IPS DF 4.7 (cell line): ENCODE results near the gene PPP1CC.
"Not testable (repeated sequence)": the region's sequence is repeated elsewhere in the genome, so short reads cannot be mapped to it uniquely, and the experiment has no call there.

ENCODE experiments used
- DNase-seq: peaks from one replicate; pipeline ENCODE4 v3.0.0-alpha.2; 2013; ENCODE audit warnings: low spot score; ENCODE audit errors: extremely low read depth

PPP1CC gene

DNA sequence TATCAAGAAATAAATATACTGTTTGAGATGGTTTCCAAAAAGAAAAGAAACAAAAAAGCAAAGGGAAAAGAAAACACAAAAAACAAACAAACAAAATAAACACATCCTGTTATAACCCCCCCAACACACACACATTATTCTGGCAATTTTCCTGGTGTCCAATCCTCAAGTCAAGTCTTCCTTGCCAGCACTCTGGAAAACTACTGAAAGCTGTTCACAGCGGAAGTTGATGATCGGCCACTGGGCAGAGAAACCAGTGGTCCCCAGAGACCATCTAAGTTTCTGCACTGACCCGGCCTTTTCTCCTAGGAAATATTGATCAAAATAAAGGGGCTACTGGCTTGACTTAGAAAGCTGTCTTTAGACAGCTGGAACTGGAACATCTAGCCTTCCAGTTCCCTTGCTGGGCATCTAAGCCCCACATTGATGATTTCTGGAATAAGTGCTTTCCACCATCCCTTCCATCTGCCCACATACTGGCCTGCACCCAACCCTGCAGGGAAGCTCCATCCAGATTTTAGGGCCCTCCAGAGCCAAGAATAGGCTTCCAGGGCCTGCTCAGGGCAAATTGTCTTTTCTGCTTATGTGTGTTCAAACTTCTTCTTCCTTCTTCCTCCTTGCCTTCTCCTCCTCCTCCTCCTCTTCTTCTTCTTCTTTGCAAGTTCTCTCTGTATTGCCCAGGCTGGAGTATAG lies 11.6 kb upstream of the PPP1CC start:
- no peak for DNase-seq

DNA sequence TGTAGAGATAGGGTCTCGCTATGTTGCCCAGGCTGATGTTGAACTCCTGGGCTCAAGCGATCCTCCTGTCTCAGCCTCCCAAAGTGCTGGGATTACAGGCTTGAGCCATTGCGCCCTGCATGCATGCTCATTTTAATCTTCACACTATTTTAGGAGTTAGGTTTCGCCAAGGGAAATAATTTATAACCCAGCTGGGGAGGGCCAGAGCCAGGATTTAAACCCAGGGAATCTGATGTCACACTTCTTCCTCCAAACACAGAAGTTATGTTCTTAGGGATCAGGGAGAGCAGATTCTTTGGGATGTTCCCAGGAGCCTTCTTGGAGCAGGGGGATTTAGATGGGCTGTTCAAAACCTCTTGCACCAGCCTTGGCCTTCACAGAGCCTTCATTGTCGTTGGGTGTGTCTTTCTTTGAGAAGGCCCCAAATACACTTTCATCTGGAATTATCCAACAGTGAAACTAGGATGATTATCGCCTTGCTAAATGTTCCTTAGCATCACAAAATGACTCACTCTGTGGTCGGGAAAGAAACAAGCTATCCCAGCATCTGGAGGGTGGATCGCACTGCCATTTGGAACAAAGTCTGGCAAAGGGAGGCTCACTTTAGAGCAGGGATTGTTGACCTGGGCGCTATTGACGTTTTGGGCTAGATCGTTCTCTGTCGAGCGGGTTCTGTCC lies 8.2 kb upstream of the PPP1CC start:
- DNase-seq, result no peak

DNA sequence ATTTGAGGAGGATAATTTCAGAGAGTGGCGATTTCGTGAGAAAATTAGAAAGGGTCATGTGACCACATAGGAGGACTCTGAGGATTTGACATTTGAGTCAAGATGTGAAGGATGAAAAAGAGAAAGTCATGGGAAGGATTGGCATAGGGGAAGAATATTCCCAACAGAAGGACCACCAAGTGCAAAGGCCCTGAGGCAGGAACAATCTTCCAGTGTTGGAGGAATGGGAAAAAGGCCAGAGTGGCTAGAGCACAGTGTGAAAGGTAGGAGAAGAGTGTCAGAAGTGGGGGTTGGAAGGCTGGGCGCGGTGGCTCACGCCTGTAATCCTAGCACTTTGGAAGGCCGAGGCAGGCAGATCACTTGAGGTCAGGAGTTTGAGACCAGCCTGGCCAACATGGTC lies 3.9 kb upstream of the PPP1CC start:
- no peak for DNase-seq

DNA sequence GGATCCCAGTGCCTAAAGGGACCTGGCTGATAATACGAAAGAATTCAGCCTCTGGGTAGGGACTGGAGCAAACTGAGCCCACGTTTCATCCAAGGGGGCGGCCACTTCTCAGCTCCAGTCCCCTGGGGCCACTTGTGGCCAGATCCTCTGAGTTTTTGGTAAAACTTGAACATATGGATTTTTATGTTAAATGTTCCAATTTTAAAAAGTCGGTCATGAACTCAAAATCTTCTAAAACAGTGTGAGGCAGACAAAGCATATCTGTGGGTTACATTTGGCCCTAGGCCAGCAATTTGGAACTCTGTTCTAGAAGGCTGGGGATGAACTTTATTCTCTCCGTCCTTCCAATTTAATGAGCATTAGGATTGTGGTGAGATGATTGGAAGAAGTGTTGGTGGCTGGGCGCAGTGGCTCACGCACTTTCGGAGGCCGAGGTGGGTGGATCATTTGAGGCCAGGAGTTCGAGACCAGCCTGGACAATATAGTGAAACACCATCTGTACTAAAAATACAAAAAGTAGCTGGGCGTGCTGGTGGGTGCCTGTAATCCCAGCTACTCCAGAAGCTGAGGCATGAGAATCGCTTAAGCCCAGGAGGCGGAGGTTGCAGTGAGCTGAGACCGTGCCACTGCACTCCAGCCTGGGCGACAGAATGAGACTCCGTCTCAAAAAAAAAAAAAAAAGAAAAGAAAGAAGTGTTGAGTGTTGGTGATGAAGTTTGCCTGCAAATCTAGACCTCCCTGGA lies 3.0 kb upstream of the PPP1CC start:
- no peak for DNase-seq

DNA sequence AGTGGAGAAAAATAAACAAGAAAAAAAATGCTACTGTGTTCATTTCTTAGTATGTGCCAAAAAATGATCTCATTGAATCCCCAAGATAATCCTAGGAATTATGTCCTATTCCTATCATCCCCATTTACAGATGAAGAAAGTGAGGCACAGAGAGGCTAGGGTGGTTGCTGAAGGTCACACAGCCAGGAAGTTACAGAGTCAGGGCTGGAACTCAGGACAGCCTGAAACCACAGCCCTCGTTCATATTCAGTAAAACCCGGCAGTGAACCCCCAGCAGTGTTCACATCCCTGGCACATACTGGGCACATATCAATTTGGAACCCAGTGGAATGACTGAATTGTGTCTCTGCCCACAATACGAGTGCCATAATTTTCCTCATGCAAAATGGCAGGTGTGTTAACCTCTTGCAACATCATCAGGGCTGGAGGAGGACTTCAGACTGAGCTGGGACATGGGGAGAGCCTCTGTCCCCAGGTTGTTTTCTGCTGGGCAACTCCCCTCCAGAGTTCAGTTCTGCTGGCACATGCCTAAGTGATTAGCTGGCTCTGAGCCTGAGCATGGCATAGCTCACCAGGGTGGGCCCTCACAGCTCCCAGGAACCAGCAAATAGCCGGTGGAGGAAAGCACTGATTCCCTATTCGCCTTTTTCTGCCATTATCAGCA lies 2.0 kb upstream of the PPP1CC start:
- no peak for DNase-seq

DNA sequence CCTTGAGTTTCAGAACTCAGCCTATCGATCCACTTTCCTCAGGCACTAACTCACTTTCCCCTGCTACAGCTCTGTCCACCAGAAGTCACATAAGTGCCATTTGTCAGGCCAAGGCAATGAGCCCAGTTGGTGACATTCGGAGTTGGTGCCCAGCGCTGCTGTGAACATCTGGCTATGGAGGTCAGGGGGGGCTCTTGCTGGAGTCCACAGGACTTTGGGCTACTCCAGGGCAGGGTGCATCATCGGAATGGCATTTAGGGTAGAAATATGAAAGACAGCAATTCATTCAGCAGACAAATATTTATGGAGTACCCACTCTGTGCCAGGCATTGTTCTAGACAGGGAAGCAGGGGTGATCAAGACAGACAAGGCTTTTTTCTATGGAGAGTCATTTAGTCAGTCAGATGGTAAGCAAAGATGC lies 1.5 kb upstream of the PPP1CC start:
- no peak for DNase-seq

DNA sequence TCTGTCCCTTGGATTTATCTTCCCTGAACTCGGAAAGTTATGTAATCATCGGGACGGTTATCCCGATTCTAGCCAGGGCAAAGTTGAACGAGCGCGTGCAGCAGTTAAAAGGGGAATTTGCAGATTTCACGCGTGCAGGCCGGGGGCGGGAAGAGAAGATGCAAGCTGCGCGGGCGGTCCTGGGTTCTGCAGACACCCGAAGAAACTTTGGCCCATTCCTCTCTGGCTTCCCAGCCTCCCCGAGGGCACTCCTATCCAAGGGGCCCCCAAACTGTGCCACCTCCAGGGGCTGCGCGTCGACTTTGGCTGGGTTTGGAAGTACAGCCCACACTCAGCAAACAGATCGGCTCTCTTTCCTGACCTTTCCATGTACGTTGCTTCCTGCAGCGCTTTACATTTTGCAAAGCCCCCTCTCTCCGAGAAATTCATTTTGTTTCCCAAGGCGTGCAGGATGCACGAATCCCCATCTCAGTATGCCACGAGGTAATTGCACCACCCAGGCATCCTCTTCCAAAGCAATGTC lies 941 bp upstream of the PPP1CC start:
- DNase-seq, result no peak

DNA sequence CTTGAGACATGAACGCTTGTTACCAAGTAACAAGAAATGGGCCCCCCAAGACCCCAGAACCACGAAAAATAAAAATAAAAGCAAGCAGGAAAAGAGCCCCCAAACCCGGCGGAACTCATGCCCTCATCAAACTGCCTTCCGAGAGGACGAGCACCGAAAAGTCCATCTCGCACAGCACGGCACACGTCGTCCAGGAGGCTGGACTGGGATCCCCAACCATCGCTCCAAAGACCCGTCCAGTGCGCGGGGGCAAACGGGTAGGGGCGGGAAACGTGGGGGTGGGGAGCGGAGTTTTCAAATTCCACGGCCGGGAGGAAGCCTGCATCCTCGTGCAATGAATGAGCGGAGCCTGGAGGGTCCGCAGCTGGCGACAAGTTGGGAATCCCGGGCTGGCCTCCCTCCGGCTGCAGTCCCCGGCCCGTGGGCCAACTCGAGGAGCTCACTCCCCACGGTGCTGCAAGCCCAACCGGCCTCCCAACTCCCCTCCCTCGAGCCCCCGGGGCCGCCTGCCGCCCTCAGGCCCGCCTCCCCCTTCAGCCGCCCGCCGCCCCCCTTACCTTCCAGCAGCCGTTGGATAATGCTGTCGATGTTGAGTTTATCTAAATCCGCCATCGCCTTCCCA lies 484 bp downstream of the PPP1CC start:
- DNase-seq, result no peak

DNA sequence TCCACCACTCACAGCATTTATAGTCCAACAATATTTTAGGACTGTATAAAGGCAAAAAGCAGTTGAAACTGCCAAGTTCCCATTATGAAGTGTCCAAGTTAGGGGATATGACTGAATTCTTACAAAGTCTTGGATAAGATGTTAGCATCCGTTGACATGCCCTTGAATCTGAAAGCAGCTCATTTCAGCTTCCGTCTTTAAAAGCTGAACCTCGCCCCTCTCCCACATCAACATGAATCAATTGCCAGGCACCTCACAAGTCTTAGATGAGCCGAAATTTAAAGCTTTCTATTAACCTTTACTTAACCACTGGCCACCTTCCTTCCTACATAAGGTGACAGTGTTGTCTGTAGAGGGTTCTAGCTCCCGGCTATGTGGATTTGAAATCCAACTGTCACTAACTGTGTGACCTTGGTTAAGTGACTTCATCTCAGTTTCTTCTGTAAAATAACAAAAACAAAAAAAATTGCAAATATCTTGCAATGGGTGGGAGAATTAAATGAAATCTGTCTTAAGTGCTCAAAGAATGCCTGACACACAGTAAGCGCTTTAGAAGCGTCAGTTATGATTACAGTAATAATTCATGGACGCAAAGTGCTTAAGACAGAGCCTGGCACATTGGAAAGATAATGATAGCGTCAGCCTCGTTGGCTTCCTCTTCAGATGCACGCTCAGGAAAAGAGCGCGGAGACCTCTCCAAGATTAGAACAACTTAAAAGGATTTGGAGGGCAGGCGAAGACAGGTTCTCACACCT lies 1.2 kb downstream of the PPP1CC start:
- DNase-seq, result no peak

DNA sequence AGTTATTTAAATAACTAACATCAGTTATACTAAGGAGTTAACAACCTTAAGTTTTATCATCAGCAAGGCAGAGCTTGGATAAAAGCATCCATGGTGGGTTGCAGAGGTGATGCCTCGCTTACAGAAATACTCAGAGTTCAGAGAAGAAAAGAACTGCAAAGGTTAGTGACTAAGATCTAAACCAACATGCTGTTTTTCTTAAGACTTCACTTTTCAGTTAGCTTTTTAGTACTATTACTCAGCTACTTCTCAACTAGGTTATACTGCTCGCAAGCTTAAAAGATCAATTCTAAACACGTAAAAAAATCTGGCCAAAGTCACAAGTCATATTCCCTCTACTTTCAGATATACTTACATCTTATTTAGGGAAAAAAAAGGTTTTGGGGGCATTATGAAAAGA lies 2.8 kb downstream of the PPP1CC start:
- DNase-seq, result no peak

DNA sequence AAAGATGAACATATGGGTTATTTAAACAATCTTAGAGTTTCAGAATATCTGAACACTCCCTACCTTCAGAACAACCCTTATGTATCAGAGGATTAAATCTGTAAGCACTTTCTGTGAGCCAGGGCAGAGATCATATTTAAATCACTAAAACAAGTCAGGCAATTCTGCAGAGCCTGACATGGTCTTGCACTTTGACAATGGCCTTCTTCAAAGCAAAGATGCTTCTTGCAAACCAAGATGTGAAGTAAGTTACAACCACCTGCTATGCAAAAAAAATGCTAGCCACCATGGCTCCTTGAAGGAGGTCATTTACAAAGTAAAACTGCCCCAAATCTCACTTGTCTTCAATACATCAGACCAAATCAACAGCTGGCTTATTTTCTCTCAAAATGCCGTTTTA lies 3.2 kb downstream of the PPP1CC start:
- DNase-seq, result no peak

DNA sequence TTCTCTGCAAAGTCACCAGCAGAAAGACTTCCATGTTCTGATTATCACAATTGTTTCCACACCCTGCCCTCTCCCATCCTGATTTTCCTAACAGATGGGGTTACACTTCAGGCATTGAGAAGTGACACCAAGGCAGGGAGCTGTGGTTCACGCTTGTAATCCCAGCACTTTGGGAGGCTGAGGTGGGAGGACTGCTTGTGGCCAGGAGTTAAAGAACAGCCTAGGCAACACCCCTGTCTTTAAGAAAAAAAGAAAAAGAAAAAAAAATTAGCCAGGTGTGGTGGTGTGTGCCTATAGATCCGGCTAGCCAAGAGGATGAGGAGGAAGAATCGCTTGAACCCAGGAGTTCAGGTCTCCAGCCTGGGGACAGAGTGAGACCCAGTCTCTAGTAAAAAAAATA lies 5.2 kb downstream of the PPP1CC start:
- DNase-seq, result no peak

DNA sequence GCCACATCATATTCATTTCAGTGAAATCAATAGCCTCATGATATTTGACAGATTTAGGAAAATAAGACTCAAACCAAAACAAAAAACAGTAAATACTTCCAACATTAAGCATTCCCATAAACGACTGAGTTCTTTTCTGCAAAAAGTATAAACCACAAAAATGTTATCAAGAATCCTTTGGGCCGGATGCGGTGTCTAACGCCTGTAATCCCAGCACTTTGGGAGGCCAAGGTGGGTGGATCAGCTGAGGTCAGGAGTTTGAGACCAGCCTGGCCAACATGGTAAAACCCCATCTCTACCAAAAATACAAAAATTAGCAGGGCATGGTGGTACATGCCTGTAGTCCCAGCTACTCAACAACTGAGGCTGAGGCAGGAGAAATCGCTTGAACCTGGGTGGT lies 5.7 kb downstream of the PPP1CC start:
- not testable (repeated sequence) for DNase-seq

DNA sequence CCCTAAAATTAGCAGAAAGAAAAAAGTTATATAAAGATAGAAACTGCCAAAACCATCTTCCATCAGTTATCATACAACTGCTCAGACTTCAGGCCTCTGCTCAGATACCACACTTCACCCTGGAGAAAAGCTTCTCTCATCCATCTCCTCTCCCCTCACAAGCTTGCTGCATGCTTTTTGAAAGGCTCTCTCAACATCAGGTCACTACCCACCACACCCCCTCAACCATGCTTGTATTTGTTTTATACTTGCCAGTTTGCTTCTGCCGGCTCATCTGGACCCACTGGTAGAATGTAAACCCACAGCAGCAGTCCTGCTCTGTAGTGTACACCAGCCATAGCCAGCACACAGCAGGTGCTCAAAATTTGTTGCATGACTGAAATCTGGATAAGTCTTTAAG lies 8.8 kb downstream of the PPP1CC start:
- DNase-seq, result no peak

DNA sequence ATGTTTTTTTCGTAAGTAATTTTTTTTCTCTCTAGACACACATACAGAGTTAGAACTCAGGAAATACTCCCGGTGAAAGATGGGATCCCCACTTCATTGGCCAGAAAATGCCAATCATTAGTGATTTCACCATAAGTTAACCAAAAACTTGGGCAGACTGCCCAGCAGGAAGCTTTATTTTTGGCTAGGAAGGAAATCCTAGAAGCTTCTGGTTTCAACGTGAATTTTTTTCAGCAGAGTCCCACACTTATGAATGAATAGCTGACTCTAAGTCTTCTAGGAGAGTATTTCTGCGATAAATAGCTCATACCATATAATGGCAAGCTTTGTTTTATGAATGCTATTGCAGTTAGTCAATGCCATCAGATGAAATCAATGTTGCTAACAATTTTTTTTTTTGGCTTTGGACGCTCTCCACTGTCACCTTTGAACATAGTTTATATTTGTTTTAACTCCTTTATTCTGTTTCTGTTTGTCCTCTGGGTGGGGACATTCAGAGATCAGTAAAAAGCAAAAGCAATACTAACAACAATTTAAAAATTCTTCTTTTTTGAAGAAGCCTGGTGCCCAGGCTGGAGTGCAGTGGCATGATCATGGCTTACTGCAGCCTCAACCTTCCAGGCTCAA lies 9.5 kb downstream of the PPP1CC start:
- no peak for DNase-seq

DNA sequence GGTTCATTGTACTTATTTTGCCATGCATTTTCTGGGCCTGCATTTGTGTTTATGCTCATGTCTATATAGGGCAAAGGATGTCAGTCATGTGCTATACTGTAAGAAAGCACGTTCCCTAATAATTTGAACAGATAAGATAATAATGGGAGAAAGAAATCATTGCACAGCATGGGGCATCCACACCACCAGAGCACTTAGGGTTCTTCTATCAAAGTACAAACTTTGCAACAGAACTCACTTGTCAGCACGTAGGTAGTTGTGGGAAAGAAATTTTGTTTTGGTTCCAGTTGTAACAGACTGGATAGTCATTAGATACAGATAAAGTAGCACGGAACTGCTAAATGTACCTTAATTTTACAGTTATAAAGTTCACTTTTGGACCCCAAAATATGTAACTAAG lies 10.1 kb downstream of the PPP1CC start:
- no peak for DNase-seq

DNA sequence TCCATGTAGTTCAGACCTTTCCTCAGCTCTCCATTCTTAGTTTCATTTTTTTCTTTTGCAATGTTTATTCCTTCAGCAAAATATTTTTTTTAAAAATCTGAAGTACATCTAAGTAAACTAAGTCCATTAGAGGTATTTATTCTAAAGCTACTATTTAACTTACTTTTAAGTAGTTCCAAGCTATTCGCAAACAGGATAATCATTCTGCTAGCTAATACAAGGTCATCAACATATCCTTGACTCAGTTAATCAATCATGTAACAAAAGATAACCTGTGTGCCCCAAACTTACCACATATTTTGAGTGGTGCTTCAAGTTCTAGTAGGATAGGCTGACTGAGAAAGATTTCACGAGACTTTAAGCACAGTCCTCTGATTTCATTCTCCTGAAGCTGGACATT lies 11.2 kb downstream of the PPP1CC start:
- DNase-seq, result no peak

DNA sequence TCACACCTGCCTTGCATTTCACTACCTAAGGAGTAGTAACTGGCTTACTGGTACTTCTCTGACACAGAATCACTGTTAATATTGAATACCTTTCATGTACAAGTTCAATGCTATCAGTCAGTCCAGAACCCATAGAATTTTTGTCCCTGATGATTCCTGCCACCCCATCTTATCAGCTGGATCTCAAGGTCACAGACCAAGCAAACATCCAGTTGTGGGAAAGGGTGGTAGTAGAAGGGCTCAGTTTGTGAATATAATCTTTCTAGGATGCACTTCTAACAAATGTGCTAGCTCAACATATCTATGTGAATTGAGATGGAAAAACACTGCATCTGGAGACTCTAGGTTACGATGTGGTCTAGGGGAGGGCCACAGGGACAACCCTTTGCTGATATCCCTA lies 14.1 kb downstream of the PPP1CC start:
- DNase-seq, result no peak

DNA sequence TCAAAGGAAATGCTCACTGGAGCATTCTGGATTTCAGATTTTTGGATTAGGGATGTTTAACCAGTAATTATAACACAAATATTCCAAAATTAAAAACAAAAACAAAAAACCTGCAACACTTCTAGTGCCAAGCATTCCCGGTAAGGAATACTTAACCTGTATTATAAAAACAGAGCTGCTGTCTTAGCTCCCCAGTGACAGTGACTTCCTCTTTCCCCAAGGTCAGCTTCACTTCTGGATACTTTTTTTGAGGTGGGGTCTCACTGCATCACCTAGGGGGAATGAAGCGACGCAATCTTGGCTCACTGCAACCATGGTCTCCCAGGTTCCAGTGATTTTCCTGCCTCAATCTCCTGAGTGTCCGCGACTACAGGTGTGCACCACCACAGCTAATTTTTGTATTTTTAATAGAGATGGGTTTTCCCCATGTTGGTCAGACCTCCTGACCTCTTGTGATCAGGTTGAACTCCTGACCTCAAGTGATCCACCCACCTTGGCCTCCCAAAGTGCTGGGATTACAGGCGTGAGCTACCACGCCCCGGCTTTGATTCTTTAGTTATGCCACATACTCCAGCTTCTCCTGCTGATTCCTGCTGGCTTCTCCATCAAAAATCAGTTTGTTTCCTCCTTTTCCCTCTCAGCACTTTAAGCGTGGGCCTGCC lies 15.9 kb downstream of the PPP1CC start:
- no peak for DNase-seq

DNA sequence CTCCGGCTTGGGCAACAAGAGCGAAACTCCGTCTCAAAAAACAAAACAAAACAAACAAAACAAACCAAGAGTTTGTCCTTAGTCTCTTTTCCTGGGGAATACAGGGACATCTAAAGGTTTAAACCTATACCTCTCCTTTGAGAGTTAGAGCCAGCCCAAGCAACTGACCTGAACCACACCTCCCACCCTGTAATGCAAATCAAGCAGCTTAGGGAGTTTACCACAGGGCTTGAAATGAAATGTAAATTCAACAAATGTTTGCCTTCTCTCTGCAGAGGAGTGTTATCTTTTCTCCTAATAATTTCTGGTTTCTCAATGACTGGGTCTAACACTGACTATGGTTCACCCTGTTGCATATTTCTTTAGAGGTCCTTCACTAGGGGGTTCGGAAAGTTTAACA lies 16.7 kb downstream of the PPP1CC start:
- no peak for DNase-seq
